Ecto neural progenitor cell (in vitro differentiated cells): ENCODE measurements around the gene EGFL7.

Experiments
- DNase-seq: peaks from one replicate; pipeline ENCODE4 v3.0.0-alpha.2; 2018; ENCODE audit warnings: low spot score

The EGFL7 gene

GRCh38 chr9:136718345-136719194 is 55.9 kb downstream of the EGFL7 start:
- DNase-seq, result no peak

- DNase-seq, result peak; percentile 52
These were observed 56.6 kb downstream of the EGFL7 start for GRCh38 chr9:136719195-136719880.

GRCh38 chr9:136720251-136720897 is 57.7 kb downstream of the EGFL7 start:
- peak; percentile 87 for DNase-seq

- DNase-seq, result no peak
These were observed 58.2 kb downstream of the EGFL7 start for GRCh38 chr9:136720898-136721338.

GRCh38 chr9:136721339-136722092 is 58.8 kb downstream of the EGFL7 start:
- no peak for DNase-seq
